Inflammatory macrophage treated with lipopolysaccharide for 4 hours (primary cell): ENCODE results near the gene SFRP2.
A peak's percentile ranks its signal among the peaks of the same experiment; 100 is the strongest.

ENCODE experiments used
- DNase-seq: peaks from one replicate; pipeline ENCODE4 v3.0.0-alpha.2; 2020

SFRP2 gene

DNA sequence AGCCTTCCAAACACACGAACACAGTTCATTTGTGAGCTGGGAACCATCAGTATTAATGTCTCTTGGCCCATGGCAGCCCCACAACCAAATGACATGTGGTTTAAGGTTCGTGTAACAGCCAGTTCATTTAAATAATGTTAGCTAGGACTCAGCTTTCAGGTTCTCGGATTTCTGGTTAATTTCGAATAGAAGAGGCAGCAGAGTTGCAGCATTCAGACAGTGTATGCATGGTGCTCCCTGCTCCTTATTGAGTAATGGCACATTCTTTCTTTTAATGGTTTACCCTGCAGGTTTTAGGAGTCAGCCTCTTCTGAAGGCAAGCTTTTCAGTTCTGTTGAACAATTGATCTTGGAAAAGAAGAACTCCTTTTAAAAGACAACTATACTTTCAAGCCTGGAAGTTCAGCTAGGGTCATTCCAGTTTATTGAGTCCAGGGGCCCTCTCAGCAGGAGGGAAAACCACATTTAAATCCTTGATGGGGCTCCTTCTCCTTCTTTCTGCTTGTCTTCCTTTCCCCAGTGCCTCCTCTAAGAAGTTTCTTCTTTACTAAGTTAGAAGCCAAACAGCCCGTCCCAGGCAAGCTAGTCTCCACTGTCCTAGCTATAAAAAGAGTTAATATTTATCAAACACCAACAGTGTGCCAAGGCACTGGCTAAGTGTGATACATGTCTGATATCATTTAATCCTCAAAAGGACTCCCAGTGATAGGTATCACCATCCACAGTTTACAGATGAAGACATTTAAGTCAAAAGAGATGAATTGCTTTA, 24.1 kb downstream of the SFRP2 start:
- no peak for DNase-seq

GRCh38 chr4:153763404-153763803, 25.5 kb downstream of the SFRP2 start:
- DNase-seq = peak; percentile 31

DNA sequence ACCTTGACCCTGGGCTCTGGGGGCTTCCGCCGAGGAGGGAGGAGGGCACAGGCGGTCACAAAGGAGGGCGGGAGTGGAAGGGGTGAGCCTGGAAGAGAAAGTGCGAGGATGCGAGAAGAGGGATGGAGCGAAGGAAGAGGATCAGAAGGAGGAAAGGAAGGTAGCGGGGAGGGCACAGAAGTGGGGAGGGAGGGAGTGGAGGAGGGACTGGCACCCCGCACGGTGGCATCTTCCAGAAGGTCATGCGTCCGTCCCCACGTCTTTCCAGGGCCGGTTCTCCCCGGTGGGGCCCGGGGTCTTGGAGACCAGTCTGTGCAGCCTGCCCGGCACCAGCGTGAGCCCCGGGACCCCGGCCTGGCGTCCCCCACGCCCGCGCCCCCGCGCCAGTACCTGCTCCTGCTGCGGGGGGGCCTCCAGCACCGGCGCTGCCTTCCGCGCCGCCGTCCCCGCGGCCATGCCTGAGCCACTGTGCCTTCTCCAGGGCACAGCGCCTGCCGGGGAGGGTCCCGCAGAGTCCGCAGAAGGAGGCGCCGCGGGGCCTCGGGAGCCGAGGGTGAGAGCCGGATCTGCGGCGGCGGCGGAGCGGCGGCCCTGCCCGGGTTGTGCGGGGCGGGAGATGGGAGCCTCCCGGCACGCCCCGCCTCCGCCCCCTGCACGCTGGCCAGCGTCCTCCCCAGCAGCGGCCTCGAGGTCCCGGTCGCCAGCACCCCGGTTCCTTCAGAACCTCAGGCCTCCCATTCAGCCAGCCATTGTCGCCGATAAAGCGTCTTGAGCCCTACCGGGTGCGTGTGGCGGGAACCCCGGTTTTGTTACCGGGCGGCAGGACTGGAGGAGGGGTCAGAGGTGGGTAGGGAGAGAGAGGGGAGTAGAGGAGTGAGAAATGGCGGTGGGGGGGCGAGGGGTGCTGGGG, 29.2 kb downstream of the SFRP2 start, which contains the start of gene RNF175:
Gene RNF175 (minus strand): TSS at position 618 of the 910 bp plus-strand sequence. CDS start 162 bp downstream, at position 456.
- no peak for DNase-seq

- no peak for DNase-seq
Measured at GRCh38 chr4:153758688-153759406, 30.0 kb downstream of the SFRP2 start.

DNA sequence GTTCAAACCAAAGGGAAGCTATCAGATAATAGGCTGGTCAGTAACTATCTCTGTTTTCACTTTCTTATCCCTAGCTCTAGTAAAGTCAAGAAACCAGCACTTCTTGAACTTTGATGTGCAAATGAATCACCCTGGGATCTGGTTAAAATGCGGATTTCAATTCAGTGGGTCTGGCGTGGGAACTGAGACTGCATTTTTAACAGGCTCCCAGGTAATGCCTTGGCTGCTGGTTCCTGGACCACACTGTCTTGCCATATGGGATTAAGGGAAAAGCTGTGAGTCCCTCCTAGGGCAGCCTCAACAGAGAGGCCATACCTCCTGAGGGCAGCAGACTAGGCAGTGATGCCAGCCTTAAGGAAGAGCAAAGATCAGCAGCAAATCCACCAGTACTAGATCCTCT, 30.7 kb downstream of the SFRP2 start:
- DNase-seq = no peak

GRCh38 chr4:153757407-153757806, 31.5 kb downstream of the SFRP2 start:
- peak; percentile 63 for DNase-seq

GRCh38 chr4:153755186-153755585, 33.7 kb downstream of the SFRP2 start:
- DNase-seq = no peak

DNA sequence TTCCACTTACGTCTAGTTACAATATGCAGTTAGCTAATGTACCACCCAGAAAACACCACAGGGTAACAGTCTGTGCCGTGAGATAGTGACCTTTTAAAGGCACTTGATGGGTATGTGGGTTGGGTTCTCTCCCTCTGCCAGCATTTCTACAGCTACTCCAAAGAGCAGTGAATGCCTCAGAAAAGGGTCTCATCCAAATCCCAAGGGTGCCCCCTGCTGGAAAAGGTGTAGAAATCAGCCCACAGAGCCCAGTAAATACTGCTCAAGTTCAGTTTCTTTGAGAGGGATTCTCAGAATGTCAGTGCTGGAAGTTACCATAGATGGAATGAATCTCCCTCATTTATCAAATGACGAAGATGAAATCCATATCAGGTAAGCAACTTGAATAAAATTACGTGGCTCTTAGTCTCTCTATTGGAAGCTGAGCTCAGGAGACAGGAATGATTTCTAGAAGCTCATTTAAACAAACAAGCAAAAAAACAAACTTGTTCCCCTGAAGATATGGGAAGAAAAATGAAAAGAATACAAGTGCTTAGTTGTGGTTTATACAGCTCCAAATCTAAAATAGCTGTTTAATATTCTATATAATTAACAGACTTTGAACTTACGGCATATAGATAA, 38.6 kb downstream of the SFRP2 start:
- DNase-seq = peak; percentile 84

DNA sequence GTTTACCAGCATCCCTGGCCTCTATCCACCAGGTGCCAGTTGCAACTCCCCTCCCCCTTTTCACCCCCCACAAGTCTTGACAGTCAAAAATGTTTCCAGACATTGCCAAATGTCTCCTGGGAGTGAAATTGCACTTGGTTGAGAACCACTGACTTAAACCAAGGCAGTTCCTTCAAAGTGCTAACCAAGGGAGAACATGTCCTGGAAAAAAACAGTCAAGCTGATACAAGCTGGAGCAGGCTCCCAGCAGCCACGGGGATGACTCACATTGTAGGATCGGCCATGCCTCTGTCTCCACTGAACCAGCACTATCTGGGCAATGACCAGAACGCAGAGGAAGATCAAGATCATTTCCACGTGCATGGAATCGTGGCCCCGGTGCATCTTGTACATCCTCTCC, 40.5 kb downstream of the SFRP2 start:
- DNase-seq = peak; percentile 52

GRCh38 chr4:153747406-153747955, 41.4 kb downstream of the SFRP2 start:
- peak; percentile 40 for DNase-seq

DNA sequence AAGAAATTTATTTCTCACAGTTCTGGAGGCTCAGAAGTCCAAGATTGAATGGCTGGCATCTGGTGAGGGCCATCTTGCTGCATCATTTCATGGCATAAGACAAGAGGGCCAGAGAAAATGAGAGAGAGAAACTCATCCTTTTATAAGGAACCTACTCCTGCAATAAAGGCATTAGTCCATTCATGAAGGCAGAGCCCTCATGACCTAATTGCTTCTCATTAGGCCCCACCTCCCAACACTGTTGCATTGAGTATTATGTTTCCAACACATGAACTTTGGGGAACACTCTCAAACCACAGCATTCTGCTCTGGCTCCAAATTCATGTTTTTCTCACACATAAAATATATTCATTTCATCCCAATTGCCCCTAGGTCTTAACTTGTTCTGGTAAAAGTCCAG, 43.2 kb downstream of the SFRP2 start:
- DNase-seq = peak; percentile 53

- peak; percentile 87 for DNase-seq
Measured at GRCh38 chr4:153741541-153741940, 47.3 kb downstream of the SFRP2 start.

- DNase-seq = peak; percentile 38
Measured at GRCh38 chr4:153735906-153736461, 52.9 kb downstream of the SFRP2 start.

GRCh38 chr4:153733751-153734448, 55.0 kb downstream of the SFRP2 start:
- DNase-seq = no peak

DNA sequence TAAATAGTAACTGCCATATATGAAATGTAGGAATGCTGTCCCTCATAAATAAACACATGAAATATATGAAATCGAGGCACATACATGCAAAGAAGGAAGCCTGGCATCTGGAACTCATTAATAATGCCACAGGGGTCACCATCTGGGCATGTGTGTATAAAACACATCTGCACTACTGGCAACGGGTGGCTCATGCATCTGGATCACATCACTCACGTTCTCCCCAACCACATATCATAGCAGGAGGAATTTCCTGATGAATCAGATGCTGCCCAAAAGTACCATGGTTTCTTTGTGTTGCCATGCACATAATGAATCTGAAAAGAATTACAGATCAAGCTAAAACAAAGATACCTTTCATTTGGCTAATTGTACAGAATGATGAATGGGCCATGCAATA, 57.6 kb downstream of the SFRP2 start:
- DNase-seq = peak; percentile 52
